GM19372 (cell line): Measurements from ENCODE around the gene SLC16A6.
"Not testable (repeated sequence)": the region's sequence is repeated elsewhere in the genome, so short reads cannot be mapped to it uniquely, and the experiment has no call there.

ENCODE experiments used
- ATAC-seq: cut with Tn5 transposase; IDR thresholded peaks from one replicate; pipeline ENCODE4 v1.9.1; 2021; ENCODE audit warnings: mild to moderate bottlenecking, low read depth, moderate library complexity; ENCODE audit not compliant: unreplicated experiment

SLC16A6 gene

GRCh38 chr17:68314916-68315535, 24.1 kb upstream of the SLC16A6 start:
- no peak for ATAC-seq

- no peak for ATAC-seq
Measured at GRCh38 chr17:68310152-68310551, 19.2 kb upstream of the SLC16A6 start.

GRCh38 chr17:68309066-68309670, 18.2 kb upstream of the SLC16A6 start:
- not testable (repeated sequence) for ATAC-seq

- ATAC-seq = not testable (repeated sequence)
Measured at GRCh38 chr17:68308486-68308885, 17.6 kb upstream of the SLC16A6 start.

DNA sequence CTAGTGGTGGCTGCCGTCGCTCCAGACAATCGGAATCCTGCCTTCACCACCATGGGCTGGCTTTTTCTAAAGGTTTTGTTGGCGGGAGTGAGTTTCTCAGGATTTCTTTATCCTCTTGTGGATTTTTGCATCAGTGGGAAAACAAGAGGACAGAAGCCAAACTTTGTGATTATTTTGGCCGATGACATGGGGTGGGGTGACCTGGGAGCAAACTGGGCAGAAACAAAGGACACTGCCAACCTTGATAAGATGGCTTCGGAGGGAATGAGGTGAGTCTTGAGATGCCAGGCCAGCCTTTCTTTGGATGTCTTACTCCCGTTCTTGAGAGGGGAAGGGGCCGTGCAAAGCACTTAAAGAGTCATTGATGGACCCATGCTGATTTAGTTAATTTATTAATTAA, 16.5 kb upstream of the SLC16A6 start:
- no peak for ATAC-seq

GRCh38 chr17:68306819-68307218, 15.9 kb upstream of the SLC16A6 start:
- no peak for ATAC-seq

GRCh38 chr17:68305142-68305541, 14.2 kb upstream of the SLC16A6 start:
- no peak for ATAC-seq

DNA sequence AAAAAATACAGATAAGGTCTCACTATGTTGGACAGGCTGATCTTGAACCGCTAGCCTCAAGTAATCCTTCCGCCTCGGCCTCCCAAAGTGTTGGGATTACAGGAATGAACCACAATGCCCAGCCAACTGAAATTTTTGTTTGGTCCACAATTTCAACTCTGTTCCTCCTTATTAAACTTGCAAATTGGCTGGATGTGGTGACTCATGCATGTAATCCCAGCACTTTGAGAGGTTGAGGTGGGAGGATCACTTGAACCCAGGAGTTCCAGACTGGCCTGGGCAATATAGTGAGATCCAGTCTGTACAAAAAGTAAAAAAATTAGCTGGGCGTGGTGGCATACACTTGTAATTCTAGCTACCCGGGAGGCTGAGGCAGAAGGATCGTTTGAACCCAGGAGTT, 13.8 kb upstream of the SLC16A6 start:
- no peak for ATAC-seq

- ATAC-seq = no peak
Measured at GRCh38 chr17:68302666-68303065, 11.7 kb upstream of the SLC16A6 start.

- no peak for ATAC-seq
Measured at GRCh38 chr17:68302066-68302564, 11.2 kb upstream of the SLC16A6 start.

DNA sequence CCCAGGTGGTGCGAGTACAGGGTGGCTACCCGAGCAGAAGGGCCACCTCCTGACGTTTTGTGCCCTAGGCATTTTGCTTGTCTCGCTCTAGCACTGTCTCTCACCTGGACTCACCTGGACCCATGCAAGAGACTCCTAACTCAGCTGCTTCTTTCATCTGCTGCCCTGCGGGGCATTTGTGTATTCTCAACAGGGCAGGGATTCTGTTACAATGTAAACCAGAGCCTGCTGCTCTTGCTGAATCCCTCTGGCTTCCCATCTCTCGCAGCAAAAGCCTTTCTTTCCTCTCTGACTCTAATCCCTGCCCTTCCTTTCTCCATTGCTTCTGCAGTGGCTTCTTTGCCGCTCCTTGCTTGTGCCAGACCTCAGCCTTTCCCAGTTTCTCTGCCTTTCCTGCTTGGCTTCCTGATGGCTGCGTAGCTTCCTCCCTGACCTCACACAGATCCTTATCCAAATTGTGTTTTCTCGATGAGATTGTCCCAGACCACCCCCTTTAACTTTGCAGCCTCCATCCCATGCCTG, 10.6 kb upstream of the SLC16A6 start:
- ATAC-seq = no peak

DNA sequence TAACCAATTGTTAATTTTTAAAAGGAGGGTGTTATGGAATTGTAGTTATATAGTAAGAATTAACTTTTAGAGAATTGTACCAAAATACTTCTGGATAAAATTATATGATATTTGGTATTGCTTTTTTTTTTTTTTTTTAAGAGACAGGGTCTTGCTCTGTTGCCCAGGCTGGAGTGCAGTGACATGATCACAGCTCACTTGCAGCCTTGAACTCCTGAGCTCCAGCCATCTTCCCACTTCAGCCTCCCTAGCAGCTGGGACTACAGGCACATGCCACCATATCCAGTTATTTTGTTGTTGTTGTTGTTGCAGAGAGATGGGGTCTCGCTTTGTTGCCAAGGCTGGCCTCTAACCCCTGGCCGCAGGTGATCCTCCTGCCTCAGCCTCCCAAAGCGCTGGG, 8.9 kb upstream of the SLC16A6 start:
- ATAC-seq = no peak

DNA sequence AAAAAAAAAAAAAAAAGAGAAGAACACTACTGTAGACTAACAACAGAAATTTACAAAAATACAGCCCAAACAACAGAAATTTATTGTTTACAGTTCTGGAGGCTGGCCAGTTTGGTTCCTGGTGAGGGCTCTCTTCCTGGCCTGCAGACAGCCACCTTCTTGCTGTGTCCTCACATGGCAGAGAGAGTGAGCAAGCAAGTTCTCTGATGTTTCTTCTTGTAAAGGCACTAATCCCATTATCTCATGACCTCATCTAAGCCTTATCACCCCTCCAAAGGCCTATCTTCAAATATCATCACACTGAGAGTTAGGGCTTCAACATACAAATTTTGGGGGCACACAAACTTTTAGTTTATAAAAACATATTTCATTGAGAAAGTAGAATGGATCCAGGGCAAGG, 7.7 kb upstream of the SLC16A6 start:
- ATAC-seq = no peak

GRCh38 chr17:68297195-68297594, 6.3 kb upstream of the SLC16A6 start:
- ATAC-seq = no peak

GRCh38 chr17:68296217-68297191, 5.6 kb upstream of the SLC16A6 start:
- ATAC-seq = no peak

GRCh38 chr17:68295086-68295485, 4.2 kb upstream of the SLC16A6 start:
- no peak for ATAC-seq

DNA sequence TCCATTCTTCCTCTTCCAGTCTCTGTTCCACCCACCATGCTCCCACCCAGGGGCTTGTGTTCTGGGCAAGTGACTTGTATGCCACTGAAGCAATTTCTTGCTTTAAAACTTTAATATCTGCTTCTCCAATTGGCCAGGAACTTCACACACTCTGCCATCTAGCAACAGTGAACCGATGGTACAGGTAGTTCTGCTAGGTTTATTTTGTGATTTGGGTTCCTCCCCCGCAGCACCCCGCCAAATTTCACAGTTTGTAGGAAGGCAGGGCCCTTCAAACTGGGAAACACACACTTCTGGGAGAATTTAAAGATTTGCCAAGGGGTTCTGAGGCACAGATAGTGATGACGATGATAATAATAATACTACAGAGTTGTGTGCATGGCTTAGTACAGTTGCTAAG, 3.7 kb upstream of the SLC16A6 start:
- ATAC-seq = no peak

GRCh38 chr17:68294196-68294555, 3.2 kb upstream of the SLC16A6 start:
- no peak for ATAC-seq

DNA sequence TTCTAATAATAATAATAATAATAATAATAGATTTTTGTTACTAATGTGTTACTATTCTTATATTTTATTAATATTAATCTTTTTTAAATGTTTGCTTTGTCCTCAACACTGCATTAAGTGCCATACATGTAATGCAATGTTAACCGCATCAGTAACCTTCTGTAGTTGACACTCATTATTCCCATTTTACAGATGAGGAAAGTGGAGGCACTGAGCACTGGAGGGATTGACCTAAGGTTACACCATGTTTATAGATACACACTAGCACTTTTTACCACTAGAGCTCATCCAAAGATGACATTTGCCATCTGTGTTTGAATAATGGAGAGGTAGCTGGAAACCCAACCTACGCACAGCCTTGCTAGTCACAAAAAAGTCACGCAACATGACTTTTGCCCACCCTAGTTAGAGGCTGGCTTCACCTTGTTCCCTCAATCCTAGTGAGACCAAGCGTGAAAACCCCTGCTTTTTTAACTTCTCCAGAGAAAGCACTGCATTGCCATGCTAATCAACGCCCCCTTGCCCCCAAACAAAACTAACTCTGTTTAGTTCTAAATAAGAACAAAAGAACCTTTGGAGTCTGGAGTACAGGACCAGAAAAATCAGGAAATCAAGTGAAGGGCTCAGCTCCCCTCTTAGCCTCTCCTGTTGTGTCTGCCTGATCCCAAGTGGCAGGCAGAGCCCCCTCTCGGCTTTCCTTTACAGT, 2.7 kb upstream of the SLC16A6 start:
- no peak for ATAC-seq

- ATAC-seq = no peak
Measured at GRCh38 chr17:68292689-68293040, 1.7 kb upstream of the SLC16A6 start.
